Lower lobe of right lung (tissue), 2 donors: ENCODE measurements around the gene NIPAL3. TPM values are rescaled to one million over a fixed set of nuclear protein-coding genes. Genes with fewer than 3 reads are reported as not detected.

ENCODE experiments used
- ATAC-seq, 2 donors: fragments of 200-7000 bp; cut with Tn5 transposase; one replicate each; pipeline ENCODE4 v1.9.1; 2020 to 2022; ENCODE audit warnings: mild to moderate bottlenecking in 2 of 2, moderate library complexity in 2 of 2
- DNase-seq: peaks from one replicate; pipeline ENCODE4 v3.0.0-alpha.2; 2020
- H3K27ac ChIP-seq: fragments of 200-600 bp; one replicate; pipeline ENCODE4 v1.8.0; 2022
- H3K27me3 ChIP-seq: fragments of 200-600 bp; one replicate; pipeline ENCODE4 v1.8.0; 2022; ENCODE audit warnings: low read depth
- H3K36me3 ChIP-seq: fragments of 200-600 bp; one replicate; pipeline ENCODE4 v1.8.0; 2022; ENCODE audit warnings: mild to moderate bottlenecking
- H3K4me1 ChIP-seq: fragments of 200-600 bp; one replicate; pipeline ENCODE4 v1.8.0; 2022
- H3K4me3 ChIP-seq: fragments of 200-600 bp; one replicate; pipeline ENCODE4 v1.8.0; 2022; ENCODE audit warnings: mild to moderate bottlenecking
- H3K9me3 ChIP-seq: fragments of 200-600 bp; one replicate; pipeline ENCODE4 v1.8.0; 2022
- CTCF ChIP-seq: fragments of 200-600 bp; IDR thresholded peaks from one replicate; pipeline ENCODE4 v1.8.0; 2022; ENCODE audit warnings: antibody characterized with exemption, mild to moderate bottlenecking
- intact Hi-C: fragments of 100-400 bp; cut with DNase I; formaldehyde crosslinking; loops from one replicate; pipeline ENCODE4 v1.11.0; 2022
- total RNA-seq: library from RNA; stranded (reverse); fragmentation: NEBNext Ultra II Directional; extraction: Animal tissue kit (Norgen Biotek cat#: 25700); gene quantifications from one replicate; pipeline ENCODE4 v1.2.1, GENCODE V29; 2021
- donor health status: DM: no; HTN: yes; CAD: no; lungs with severe emphysema.

NIPAL3 gene
- total RNA-seq, 1 donor from 2014 or later = 38.0 TPM

- Histone ChIP-seq H3K27me3 (no peaks in the 10 kb centered on the region), H3K4me3 (no peak overlapping the region), H3K36me3 (peaks cover 26% of the 10 kb centered on the region), H3K27ac (no peak overlapping the region), H3K9me3 (no peaks in the 10 kb centered on the region), H3K4me1 (no peaks in the 10 kb centered on the region)
- TF ChIP-seq CTCF = no peak
- intact Hi-C loops = no loop called here
- no peak for DNase-seq
- ATAC-seq = no peak
Measured at GRCh38 chr1:24425441-24425840, 9.8 kb downstream of the NIPAL3 start.

GRCh38 chr1:24425922-24426321, 10.3 kb downstream of the NIPAL3 start:
- no peak for ATAC-seq
- Histone ChIP-seq H3K4me3 (no peak overlapping the region), H3K9me3 (no peaks in the 10 kb centered on the region), H3K27me3 (no peaks in the 10 kb centered on the region), H3K27ac (no peak overlapping the region), H3K4me1 (no peaks in the 10 kb centered on the region), H3K36me3 (peaks cover 22% of the 10 kb centered on the region)
- intact Hi-C loops = no loop called here
- no peak for TF ChIP-seq CTCF
- no peak for DNase-seq

- no peaks in the 10 kb centered on the region for H3K9me3 ChIP-seq
- no peak for TF ChIP-seq CTCF
- peaks cover 12% of the 10 kb centered on the region for H3K36me3 ChIP-seq
- no peaks in the 10 kb centered on the region for H3K4me1 ChIP-seq
- no peak overlapping the region for H3K4me3 ChIP-seq
- intact Hi-C loops = no loop called here
- ATAC-seq (no peak), DNase-seq (no peak)
- no peak overlapping the region for H3K27ac ChIP-seq
- H3K27me3 ChIP-seq = no peaks in the 10 kb centered on the region
Measured at GRCh38 chr1:24426744-24427544, 11.3 kb downstream of the NIPAL3 start.

GRCh38 chr1:24427545-24427862, 11.9 kb downstream of the NIPAL3 start:
- Histone ChIP-seq H3K27me3 (no peaks in the 10 kb centered on the region), H3K9me3 (no peaks in the 10 kb centered on the region), H3K4me3 (no peak overlapping the region), H3K27ac (no peak overlapping the region), H3K4me1 (no peaks in the 10 kb centered on the region), H3K36me3 (peaks cover 6% of the 10 kb centered on the region)
- no peak for TF ChIP-seq CTCF
- DNase-seq (no peak), ATAC-seq (no peak)
- intact Hi-C loops = no loop called here

GRCh38 chr1:24435782-24436365, 20.3 kb downstream of the NIPAL3 start:
- Histone ChIP-seq H3K27ac (no peak overlapping the region), H3K9me3 (no peaks in the 10 kb centered on the region), H3K36me3 (peaks cover 3% of the 10 kb centered on the region), H3K4me1 (no peaks in the 10 kb centered on the region), H3K27me3 (no peaks in the 10 kb centered on the region), H3K4me3 (no peak overlapping the region)
- TF ChIP-seq CTCF = no peak
- intact Hi-C loops = no loop called here
- ATAC-seq = no peak
- DNase-seq = no peak
